GM23248 (cell line): Measurements from ENCODE around the gene SYT15.

Source experiments
- EZH2 ChIP-seq: fragments of 200-600 bp; sonication (generic); IDR thresholded peaks from 2 replicates; pipeline ENCODE4 v1.6.1; 2018; ENCODE audit warnings: antibody characterized with exemption, mild to moderate bottlenecking; ENCODE audit not compliant: insufficient read depth, poor library complexity, severe bottlenecking
- EZH2phosphoT487 ChIP-seq: fragments of 200-600 bp; sonication (generic); IDR thresholded peaks from 2 replicates; pipeline ENCODE4 v1.6.1; 2018; ENCODE audit warnings: antibody characterized with exemption, moderate library complexity, mild to moderate bottlenecking, low read depth; ENCODE audit not compliant: insufficient read depth

GRCh38 chr10:46552526-46553237, 26.2 kb upstream of the SYT15 start:
- TF ChIP-seq EZH2: no peak
- TF ChIP-seq EZH2phosphoT487: no peak
